Ovary (tissue), 9 donors: ENCODE data around the gene SEMA3G. TPM values are rescaled to one million over a fixed set of nuclear protein-coding genes. Genes with fewer than 3 reads are reported as not detected.
A peak's percentile ranks its signal among the peaks of the same experiment; 100 is the strongest.

Experiments used
- DNase-seq, 5 donors: peaks; one replicate each; pipeline ENCODE4 v3.0.0-alpha.2; 2019 to 2020
- H3K27ac ChIP-seq, 2 donors: fragments of 200-600 bp; one replicate each; pipeline versions ENCODE4 v1.5.1 to v1.8.0; 2019 to 2022
- H3K27me3 ChIP-seq: fragments of 200-600 bp; one replicate; pipeline ENCODE4 v1.8.0; 2022
- H3K36me3 ChIP-seq: fragments of 200-600 bp; sonication (generic); one replicate; pipeline ENCODE4 v1.5.1; 2019
- H3K4me1 ChIP-seq: one replicate; pipeline ENCODE4 v1.8.1; 2013; ENCODE audit warnings: mild to moderate bottlenecking, moderate library complexity; ENCODE audit not compliant: insufficient read depth
- H3K4me3 ChIP-seq: fragments of 200-600 bp; sonication (generic); one replicate; pipeline ENCODE4 v1.5.1; 2017
- H3K9me3 ChIP-seq, 2 donors: fragments of 200-600 bp in 1 of 2; sonication (generic) in 1 of 2; one replicate each; pipeline versions ENCODE4 v1.5.1 to v1.8.1; 2013 to 2019; ENCODE audit warnings: mild to moderate bottlenecking in 1 of 2, moderate library complexity in 1 of 2
- EP300 ChIP-seq: sonication (generic); formaldehyde crosslinking; IDR thresholded peaks from one replicate; pipeline ENCODE4 v1.6.1; 2017; ENCODE audit warnings: antibody characterized with exemption
- POLR2A ChIP-seq: fragments of 450-650 bp; IDR thresholded peaks from one replicate; pipeline ENCODE4 v1.6.1; 2017; ENCODE audit warnings: antibody characterized with exemption, mild to moderate bottlenecking, moderate library complexity
- WGBS, 3 donors: extraction: QIAGEN DNeasy Blood & Tissue Kit in 1 of 3; methylation state at CpG; one replicate each; pipeline versions ENCODE4 v1.1.5 to v1.1.7; 2013 to 2017; 5-methylcytosine and 5-hydroxymethylcytosine counted together
- intact Hi-C, 4 donors: fragments of 100-400 bp; cut with DNase I; formaldehyde crosslinking; loops; one replicate each; pipeline versions ENCODE4 v1.11.0 to v1.15.1; 2022 to 2023
- polyA plus RNA-seq, 2 donors: library from polyadenylated mRNA; stranded (reverse); fragments of 200-250 nt in 1 of 2; fragments of 350-450 nt in 1 of 2; fragmentation: Illumina TruSeq in 1 of 2; extraction: RNeasy Lipid Tissue Mini Kit (QIAGEN cat#74804) in 1 of 2; gene quantifications; one replicate each; pipeline ENCODE4 v1.2.3, GENCODE V29; 2013 to 2014
- total RNA-seq, 7 donors: library from RNA; depleted of rRNA in 2 of 7; stranded (reverse); fragments of >200 nt in 2 of 7; fragmentation: NEBNext Ultra II Directional in 3 of 7; extraction: Animal tissue kit (Norgen Biotek cat#: 25700) in 3 of 7; gene quantifications; one replicate each; pipeline versions ENCODE4 v1.1.0 to v1.2.4, GENCODE V29; 2016 to 2023
- TF ChIP-seq, protein P1 (sequence below), 3 donors: fragments of 450-650 bp in 2 of 3; fragments of 200-600 bp in 1 of 3; IDR thresholded peaks; one replicate each; pipeline versions ENCODE4 v1.5.1 to v1.8.0; 2016 to 2022; ENCODE audit warnings: antibody characterized with exemption in 3 of 3, mild to moderate bottlenecking in 1 of 3
- donor health status: DM: no; HTN: no; CAD: no; lungs with moderate emphysema.
- donor health status: DM: no; HTN: no; CAD: no.
- donor health status: Bipolar disorder and iron deficiency.
- donor health status: DM: yes; HTN: yes; CAD: no.
- donor health status: DM: no; HTN: no; CAD: no.
- donor health status: DM: yes; HTN: yes; CAD: no.

Gene SEMA3G
- total and polyA plus RNA-seq, 9 donors: 1.5 to 12.3 (median 4.6) TPM

DNA sequence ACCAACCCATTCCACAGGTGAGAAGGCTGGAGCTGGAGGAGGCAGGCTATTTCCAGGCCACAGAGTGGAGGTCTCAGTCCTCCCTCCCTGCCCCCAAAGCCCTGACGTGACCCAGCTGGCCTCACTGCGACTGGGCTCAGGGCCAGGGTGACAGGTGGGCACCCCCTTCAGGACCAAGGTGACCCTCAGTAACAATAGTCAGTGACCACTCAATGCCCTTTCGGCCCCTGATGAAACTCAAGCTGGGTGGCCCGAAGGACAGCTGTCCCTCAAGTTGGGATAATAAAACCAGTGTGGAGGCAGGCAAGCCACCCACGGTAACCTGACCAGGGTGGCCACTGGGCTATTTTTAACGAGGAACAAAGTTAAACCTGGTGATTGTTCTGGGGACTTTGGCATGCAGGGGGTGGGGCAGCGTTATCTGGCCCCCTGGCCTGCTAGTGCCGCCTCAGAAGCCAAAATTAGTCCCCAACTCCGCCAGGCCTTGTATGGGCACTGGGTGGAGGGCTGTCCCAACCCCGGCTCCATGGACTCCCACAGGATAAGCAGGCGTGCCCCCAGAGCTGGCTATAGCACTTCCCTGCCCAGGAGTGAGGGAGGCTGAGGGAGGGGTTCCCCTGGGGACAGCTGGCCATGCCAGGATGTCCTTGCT is 7.8 kb upstream of the SEMA3G start:
- intact Hi-C loops: loop anchor here in 1 of 4 donors (5.0 kb wide), 1 partner anchor 80 kb away; the partner anchor contains the start of gene NT5DC2
- H3K27ac ChIP-seq: no peak overlapping the region
- peaks cover 12% of the 10 kb centered on the region for H3K4me1 ChIP-seq
- H3K27me3 ChIP-seq: no peaks in the 10 kb centered on the region
- H3K4me3 ChIP-seq: no peak overlapping the region
- no peaks in the 10 kb centered on the region for H3K36me3 ChIP-seq
- H3K9me3 ChIP-seq: no peaks in the 10 kb centered on the region
- DNase-seq: peak in 2 of 5 donors; percentile 30 to 36
- WGBS, 3 donors: 76 to 85% (median 78%) methylated on average over 11 of the region's 11 CpGs
- TF ChIP-seq, protein P1, sequence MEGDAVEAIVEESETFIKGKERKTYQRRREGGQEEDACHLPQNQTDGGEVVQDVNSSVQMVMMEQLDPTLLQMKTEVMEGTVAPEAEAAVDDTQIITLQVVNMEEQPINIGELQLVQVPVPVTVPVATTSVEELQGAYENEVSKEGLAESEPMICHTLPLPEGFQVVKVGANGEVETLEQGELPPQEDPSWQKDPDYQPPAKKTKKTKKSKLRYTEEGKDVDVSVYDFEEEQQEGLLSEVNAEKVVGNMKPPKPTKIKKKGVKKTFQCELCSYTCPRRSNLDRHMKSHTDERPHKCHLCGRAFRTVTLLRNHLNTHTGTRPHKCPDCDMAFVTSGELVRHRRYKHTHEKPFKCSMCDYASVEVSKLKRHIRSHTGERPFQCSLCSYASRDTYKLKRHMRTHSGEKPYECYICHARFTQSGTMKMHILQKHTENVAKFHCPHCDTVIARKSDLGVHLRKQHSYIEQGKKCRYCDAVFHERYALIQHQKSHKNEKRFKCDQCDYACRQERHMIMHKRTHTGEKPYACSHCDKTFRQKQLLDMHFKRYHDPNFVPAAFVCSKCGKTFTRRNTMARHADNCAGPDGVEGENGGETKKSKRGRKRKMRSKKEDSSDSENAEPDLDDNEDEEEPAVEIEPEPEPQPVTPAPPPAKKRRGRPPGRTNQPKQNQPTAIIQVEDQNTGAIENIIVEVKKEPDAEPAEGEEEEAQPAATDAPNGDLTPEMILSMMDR (IDR thresholded peaks at IDR 0.05): no peak
- TF ChIP-seq EP300 (no peak), POLR2A (no peak)

DNA sequence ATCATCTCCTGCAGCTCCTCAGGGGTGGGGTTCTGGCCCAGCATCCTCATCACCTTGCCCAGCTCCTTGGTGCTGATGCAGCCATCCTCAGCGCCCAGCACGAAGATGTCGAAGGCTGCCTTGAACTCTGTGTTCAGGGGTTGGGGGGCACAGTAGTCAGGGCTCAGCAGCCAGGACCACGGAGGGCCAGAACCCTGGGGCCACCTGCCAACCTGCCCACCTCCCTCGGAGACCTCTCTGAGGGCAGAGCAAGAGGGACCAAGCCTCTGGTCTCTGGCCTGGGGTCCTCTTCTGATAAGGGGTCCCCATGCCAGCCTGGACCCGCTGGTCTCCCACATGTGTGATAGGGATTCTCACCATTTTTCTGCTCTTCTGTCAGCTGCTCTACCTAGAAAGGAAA is 7.2 kb upstream of the SEMA3G start:
- no peak overlapping the region for H3K27ac ChIP-seq
- H3K4me3 ChIP-seq: no peak overlapping the region
- DNase-seq: peak in 1 of 5 donors; percentile 23
- peaks cover 12% of the 10 kb centered on the region for H3K4me1 ChIP-seq
- no peaks in the 10 kb centered on the region for H3K27me3 ChIP-seq
- TF ChIP-seq POLR2A (no peak), EP300 (no peak)
- TF ChIP-seq, protein P1 (IDR thresholded peaks at IDR 0.05): no peak
- intact Hi-C loops: loop anchor here in 1 of 4 donors (5.0 kb wide), 1 partner anchor 80 kb away; the partner anchor contains the start of gene NT5DC2
- WGBS, 3 donors: 80 to 88% (median 88%) methylated on average over 6 of the region's 6 CpGs
- no peaks in the 10 kb centered on the region for H3K36me3 ChIP-seq
- H3K9me3 ChIP-seq: no peaks in the 10 kb centered on the region

DNA sequence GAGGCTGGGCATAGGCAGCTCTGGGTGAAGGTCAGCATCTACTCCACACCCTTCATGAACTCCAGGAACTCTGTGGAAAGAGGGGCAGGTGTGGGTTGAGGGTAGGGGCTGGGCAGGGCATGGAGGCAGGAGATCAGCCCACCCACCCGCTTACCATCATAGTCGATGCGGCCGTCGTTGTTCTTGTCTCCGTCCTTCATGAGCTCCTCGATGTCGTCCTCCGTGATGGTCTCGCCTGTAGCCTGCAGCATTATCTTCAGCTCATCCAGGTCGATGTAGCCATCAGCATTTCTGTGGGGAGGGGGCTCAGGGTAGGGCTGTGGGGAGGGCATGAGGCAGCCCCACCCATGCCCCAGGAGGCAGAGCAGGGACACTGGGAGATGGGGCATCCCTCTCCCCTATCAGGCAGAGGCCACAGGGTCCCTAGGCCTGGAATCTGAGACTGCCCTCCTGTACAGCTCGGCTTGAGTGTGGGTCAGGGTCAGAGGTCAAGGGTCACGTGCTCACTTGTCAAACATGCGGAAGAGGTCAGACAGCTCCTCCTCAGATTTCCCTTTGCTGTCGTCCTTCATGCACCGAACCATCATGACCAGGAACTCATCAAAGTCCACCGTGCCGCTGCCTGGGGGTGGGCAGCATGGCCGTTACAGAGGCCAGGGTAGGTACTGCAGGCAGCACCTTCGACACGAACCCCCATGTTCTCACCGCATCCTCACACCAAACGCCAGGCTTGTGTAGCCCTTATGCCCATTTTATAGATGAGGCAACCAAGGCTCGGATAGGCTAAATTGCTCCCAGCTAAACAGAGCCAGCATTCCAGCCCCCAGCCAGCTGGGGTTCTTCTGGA is 6.6 kb upstream of the SEMA3G start:
- Histone ChIP-seq H3K4me3 (no peak overlapping the region), H3K4me1 (peaks cover 8% of the 10 kb centered on the region), H3K27me3 (no peaks in the 10 kb centered on the region), H3K36me3 (no peaks in the 10 kb centered on the region), H3K9me3 (no peaks in the 10 kb centered on the region), H3K27ac (no peak overlapping the region)
- TF ChIP-seq POLR2A (no peak), EP300 (no peak)
- TF ChIP-seq, protein P1 (IDR thresholded peaks at IDR 0.05): no peak
- intact Hi-C loops: loop anchor here in 1 of 4 donors (5.0 kb wide), 1 partner anchor 81 kb away; the partner anchor contains the start of gene NT5DC2
- WGBS, 3 donors: 78 to 82% (median 80%) methylated on average over 24 of the region's 24 CpGs
- peak in 1 of 5 donors; percentile 28 for DNase-seq

DNA sequence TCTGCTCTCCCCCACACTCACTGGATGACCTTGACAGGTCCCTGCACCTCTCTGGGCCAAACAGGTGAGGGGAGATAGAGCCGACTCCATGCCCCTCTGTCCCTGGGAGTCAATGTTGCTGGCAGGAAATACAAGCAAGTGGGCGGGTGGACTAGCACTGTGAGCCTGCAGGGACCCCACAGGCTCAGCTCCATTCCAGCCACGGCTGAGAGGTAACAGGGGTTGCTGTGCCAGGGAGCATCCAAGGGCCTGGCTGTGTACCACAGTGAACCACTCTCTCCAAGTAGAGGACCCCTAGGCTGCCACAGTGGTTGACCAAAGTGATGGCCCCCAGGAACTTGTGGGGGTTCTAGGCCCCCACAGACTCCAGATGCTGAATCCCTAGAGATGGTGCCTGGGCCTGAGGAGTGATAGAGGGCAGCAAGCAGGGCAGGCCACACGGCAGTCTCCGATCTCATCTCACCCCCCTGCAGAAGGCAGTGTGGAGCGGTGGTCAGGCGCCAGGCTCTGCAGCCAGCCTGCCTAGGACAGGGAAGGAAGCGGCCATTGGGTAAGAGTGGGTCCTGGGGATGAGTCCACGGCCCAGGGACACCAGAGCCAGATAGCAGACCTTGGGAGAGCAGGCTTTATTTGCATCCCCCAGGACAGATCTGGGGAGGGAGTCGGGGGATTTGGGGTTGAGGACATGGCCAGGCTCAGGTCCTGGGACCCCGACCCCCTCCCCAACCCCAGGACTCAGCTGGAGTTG is 5.8 kb upstream of the SEMA3G start:
- Histone ChIP-seq H3K27ac (no peak overlapping the region), H3K36me3 (no peaks in the 10 kb centered on the region), H3K4me3 (no peak overlapping the region), H3K9me3 (no peaks in the 10 kb centered on the region), H3K27me3 (no peaks in the 10 kb centered on the region), H3K4me1 (peaks cover 8% of the 10 kb centered on the region)
- no peak for TF ChIP-seq POLR2A
- TF ChIP-seq EP300: no peak
- TF ChIP-seq, protein P1 (IDR thresholded peaks at IDR 0.05): no peak
- intact Hi-C loops: loop anchor here in 1 of 4 donors (5.0 kb wide), 1 partner anchor 82 kb away; the partner anchor contains the start of gene NT5DC2
- 76 to 92% (median 82%) methylated on average over 11 of the region's 11 CpGs for WGBS, 3 donors
- DNase-seq: no peak
